ENCODE measurements around the gene EMB.

- TF ChIP-seq POLR2AphosphoS5 (IDR thresholded peaks at IDR 0.05; ENCODE audit: low read depth, low read length) (no peak), SIN3A (IDR thresholded peaks at IDR 0.05; ENCODE audit: borderline replicate concordance, insufficient read depth, low read length) (no peak), TAF1 (IDR thresholded peaks at IDR 0.05; ENCODE audit: borderline replicate concordance, insufficient read depth, low read length) (no peak)
Observed at GRCh38 chr5:50439221-50439620, 1.9 kb downstream of the EMB start.
